Measurements from ENCODE around the gene INPPL1.

Gene INPPL1

DNA sequence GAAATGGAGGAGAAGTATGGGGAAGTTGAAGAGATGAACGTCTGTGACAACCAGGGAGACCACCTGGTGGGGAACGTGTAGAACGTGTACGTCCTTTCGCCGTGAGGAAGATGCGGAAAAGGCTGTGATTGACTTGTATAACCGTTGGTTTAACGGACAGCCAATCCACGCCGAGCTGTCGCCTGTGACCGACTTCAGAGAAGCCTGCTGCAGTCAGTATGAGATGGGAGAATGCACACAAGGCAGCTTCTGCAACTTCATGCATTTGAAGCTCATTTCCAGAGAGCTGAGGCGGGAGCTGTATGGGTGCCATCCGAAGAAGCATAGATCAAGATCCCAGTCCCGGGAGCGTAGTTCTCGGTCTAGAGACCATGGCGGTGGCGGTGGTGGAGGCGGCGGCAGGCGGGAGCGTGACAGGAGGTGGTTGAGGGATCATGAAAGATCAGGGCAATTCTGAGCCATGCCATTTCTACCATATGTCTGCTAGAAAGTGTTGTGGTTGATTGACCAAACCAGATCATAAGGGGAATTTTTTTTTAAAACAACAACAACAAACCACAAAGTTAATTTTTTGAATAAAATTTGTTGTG, 56.3 kb downstream of the INPPL1 start:
- no peak for DNase-seq (ENCODE audit: low read depth in 2 of 3, low spot score in 2 of 3)

DNA sequence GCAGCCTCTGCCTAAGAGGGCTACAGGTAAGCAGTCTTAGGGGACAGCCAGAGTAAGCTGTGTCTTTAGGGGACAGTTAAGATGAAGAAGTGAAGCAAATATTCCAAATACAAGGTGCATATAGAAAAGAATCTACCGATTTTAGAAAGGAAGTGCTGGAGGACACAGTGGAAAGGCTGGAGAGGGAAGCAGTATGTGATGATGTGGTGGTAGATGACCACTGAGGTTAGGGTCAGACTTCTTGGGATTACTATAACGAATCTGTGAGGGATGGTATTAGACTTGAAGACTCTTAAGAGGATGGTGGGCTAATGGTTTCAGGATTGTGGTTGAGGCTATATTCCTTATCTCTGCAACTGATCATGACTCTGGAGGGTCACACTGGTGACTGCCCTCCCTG, 59.4 kb downstream of the INPPL1 start:
- no peak for DNase-seq (ENCODE audit: low read depth in 2 of 3, low spot score in 2 of 3)

DNA sequence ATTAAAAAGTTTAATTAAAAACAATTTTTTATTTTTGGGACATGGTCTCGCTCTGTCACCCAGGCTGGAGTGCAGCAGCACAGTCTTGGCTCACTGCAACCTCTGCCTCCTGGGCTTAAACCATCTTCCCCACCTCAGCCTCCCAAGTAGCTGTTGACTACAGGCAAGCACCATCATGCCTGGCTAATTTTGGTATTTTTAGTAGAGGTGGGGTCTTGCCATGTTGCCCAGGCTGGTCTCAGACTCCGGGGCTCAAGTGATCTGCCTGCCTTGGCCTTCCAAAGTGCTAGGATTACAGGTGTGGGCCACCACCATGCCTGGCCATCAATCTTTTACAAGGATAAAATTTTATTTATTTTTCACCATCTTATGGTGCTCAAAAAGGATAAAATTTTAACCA, 62.7 kb downstream of the INPPL1 start:
- DNase-seq (ENCODE audit: low read depth in 2 of 3, low spot score in 2 of 3), result no peak
